ENCODE measurements around the gene CTDP1.

Gene CTDP1

GRCh38 chr18:79797518-79798345 is 118.1 kb downstream of the CTDP1 start, which contains the start of gene KCNG2 (continued):
- no peak for TF ChIP-seq POU6F1 (CRISPR knock-in tag; IDR thresholded peaks at IDR 0.05; ENCODE audit: borderline replicate concordance, low read depth)

GRCh38 chr18:79798346-79798998 is 118.9 kb downstream of the CTDP1 start:
- ATAC-seq, result no peak
- TF ChIP-seq OSR1 (CRISPR knock-in tag; IDR thresholded peaks at IDR 0.05) (no peak), ZFP3 (CRISPR knock-in tag; IDR thresholded peaks at IDR 0.05) (no peak), ZNF8 (CRISPR knock-in tag; IDR thresholded peaks at IDR 0.05) (no peak), TSHZ2 (CRISPR knock-in tag; IDR thresholded peaks at IDR 0.05) (no peak), TOX (CRISPR knock-in tag; IDR thresholded peaks at IDR 0.05; ENCODE audit: borderline replicate concordance) (no peak), PATZ1 (CRISPR knock-in tag; IDR thresholded peaks at IDR 0.05; ENCODE audit: borderline replicate concordance) (no peak), BACH2 (CRISPR knock-in tag; IDR thresholded peaks at IDR 0.05; ENCODE audit: borderline replicate concordance) (no peak), ZC3H10 (CRISPR knock-in tag; IDR thresholded peaks at IDR 0.05) (no peak), SNAI2 (CRISPR knock-in tag; IDR thresholded peaks at IDR 0.05) (no peak)

GRCh38 chr18:79798999-79799370 is 119.4 kb downstream of the CTDP1 start:
- no peak for TF ChIP-seq PPARA (CRISPR knock-in tag; IDR thresholded peaks at IDR 0.05; ENCODE audit: borderline replicate concordance)
- no peak for ATAC-seq

- no peak for TF ChIP-seq TOX (CRISPR knock-in tag; IDR thresholded peaks at IDR 0.05; ENCODE audit: borderline replicate concordance)
- no peak for TF ChIP-seq BACH2 (CRISPR knock-in tag; IDR thresholded peaks at IDR 0.05; ENCODE audit: borderline replicate concordance)
- TF ChIP-seq ZNF565 (CRISPR knock-in tag; conservative IDR thresholded peaks at IDR 0.05; ENCODE audit: low read depth), result no peak
- TF ChIP-seq PPARA (CRISPR knock-in tag; IDR thresholded peaks at IDR 0.05; ENCODE audit: borderline replicate concordance), result no peak
- no peak for TF ChIP-seq ESRRG (CRISPR knock-in tag; IDR thresholded peaks at IDR 0.05)
- no peak for TF ChIP-seq PATZ1 (CRISPR knock-in tag; IDR thresholded peaks at IDR 0.05; ENCODE audit: borderline replicate concordance)
- TF ChIP-seq ZC3H10 (CRISPR knock-in tag; IDR thresholded peaks at IDR 0.05), result no peak
- TF ChIP-seq POU6F1 (CRISPR knock-in tag; IDR thresholded peaks at IDR 0.05; ENCODE audit: borderline replicate concordance, low read depth), result no peak
- no peak for TF ChIP-seq RARB (CRISPR knock-in tag; IDR thresholded peaks at IDR 0.05)
- TF ChIP-seq TCF4 (CRISPR knock-in tag; IDR thresholded peaks at IDR 0.05; ENCODE audit: borderline replicate concordance), result no peak
- no peak for TF ChIP-seq SNAI2 (CRISPR knock-in tag; IDR thresholded peaks at IDR 0.05)
- TF ChIP-seq ISL1 (CRISPR knock-in tag; IDR thresholded peaks at IDR 0.05), result no peak
- no peak for TF ChIP-seq GLIS3 (CRISPR knock-in tag; IDR thresholded peaks at IDR 0.05)
- no peak for ATAC-seq
These were observed 120.2 kb downstream of the CTDP1 start for GRCh38 chr18:79799619-79800370.
